Activated CD8-positive, alpha-beta T cell treated with anti-CD3 and anti-CD28 coated beads, Interleukin-2, amount 10 ng/mL, durations not matched to agents 7 days and 5 days (primary cell): Measurements from ENCODE around the gene ZIK1. TPM values are rescaled to one million over a fixed set of nuclear protein-coding genes. Genes with fewer than 3 reads are reported as not detected.

Experiments used
- ATAC-seq: fragments of 150-1000 bp; cut with Tn5 transposase; one replicate; pipeline ENCODE4 v1.10.0; 2021; ENCODE audit warnings: moderate library complexity
- CTCF ChIA-PET: fragments of 350-600 bp; sonication (Branson Sonifier 250); formaldehyde crosslinking; loops from one replicate; lab custom pipeline; 2021; ENCODE audit warnings: antibody characterized with exemption; lab: Charles Lee
- POLR2A ChIA-PET: fragments of 350-600 bp; sonication (Branson Sonifier 250); formaldehyde crosslinking; loops from one replicate; lab custom pipeline; 2021; ENCODE audit warnings: antibody characterized with exemption; lab: Charles Lee
- DNase-seq: peaks from one replicate; pipeline ENCODE4 v3.0.0-alpha.2; 2020
- H3K27ac Mint-ChIP-seq: one replicate; pipeline ENCODE4 v1.8.0; 2021; ENCODE audit warnings: mild to moderate bottlenecking, mixed read lengths
- H3K27me3 Mint-ChIP-seq: one replicate; pipeline ENCODE4 v1.8.0; 2021; ENCODE audit warnings: low read depth, mixed read lengths
- H3K36me3 Mint-ChIP-seq: one replicate; pipeline ENCODE4 v1.8.0; 2021; ENCODE audit warnings: low read depth, mixed read lengths
- H3K4me1 Mint-ChIP-seq: one replicate; pipeline ENCODE4 v1.8.0; 2021; ENCODE audit warnings: low read depth, mixed read lengths
- H3K4me3 Mint-ChIP-seq: one replicate; pipeline ENCODE4 v1.8.0; 2021; ENCODE audit warnings: mild to moderate bottlenecking, mixed read lengths
- H3K9me3 Mint-ChIP-seq: one replicate; pipeline ENCODE4 v1.8.0; 2022; ENCODE audit warnings: mixed read lengths; ENCODE audit not compliant: insufficient read depth
- total RNA-seq, 2 experiments: library from RNA; stranded (reverse); gene quantifications; one replicate each; pipeline ENCODE4 v1.2.3, GENCODE V29; 2021

The ZIK1 gene
- total RNA-seq, 2 experiments from 2014 or later: 12.1 to 12.4 TPM

DNA sequence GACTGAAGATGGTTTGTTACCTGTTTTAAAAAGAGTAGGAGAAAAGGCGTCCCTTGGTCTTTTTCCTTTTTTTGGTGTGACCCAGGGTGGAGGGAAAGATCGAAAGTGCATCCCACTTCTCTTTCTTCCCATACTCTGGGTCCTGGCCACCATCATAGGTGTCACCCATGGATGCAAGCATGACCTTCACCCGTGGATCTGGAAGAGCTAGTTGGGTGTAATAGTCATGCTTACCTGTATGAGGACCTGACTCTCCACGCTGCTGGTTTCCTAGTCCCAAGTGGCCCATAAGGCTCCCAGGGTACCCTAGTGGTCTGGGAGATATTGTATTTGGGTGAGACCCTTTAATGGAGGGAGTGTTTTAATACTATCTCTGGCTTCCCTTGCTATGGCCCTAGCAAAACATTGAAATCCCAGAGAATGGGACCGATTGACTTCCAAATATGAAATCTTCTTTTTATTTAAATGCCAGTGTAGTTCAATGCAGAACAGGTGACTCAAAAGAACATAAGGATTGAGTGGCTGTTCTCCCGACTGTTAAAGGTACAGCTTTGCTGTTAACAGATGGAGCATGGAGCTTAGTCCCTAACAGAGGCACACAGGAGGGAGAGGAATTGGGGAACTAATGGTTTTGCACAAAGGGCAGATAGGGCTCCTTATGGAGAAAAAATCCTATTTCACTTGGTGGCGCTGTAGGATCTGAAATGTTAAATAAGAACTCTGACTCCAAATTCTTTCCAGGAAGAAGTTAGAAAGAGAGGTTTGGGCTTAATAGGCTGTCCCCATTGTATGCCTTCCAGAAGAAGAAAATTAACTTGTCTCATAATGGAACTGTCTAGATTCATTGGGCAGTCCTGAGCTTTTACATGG, 17.3 kb upstream of the ZIK1 start:
- Mint-ChIP-seq H3K36me3 (peaks cover 24% of the 10 kb centered on the region), H3K4me3 (no peak overlapping the region), H3K27ac (no peak overlapping the region), H3K4me1 (no peaks in the 10 kb centered on the region), H3K27me3 (no peaks in the 10 kb centered on the region), H3K9me3 (peaks cover 53% of the 10 kb centered on the region)
- ATAC-seq (no peak), DNase-seq (no peak)
- ChIA-PET POLR2A (no interaction called here), CTCF (no interaction called here)

DNA sequence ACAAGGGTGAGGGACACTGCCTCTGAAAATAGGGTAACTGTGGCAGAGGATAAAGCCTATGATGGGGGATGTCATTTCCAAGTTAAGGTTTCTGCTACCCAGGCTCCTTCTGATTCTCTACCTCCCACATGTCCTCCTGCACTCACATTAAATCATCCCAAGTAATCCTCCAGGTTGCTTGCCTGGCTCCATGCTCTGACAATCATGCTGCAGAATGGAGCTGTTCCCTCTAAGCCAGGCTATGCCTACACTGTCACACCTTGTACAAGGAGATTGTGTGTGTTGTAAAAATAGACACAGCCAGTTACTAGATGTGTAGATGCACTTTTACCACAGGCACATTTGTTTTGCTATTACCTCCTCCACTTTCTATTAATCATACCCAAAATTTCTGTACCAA, 13.2 kb upstream of the ZIK1 start:
- ChIA-PET POLR2A (no interaction called here), CTCF (no interaction called here)
- no peak for DNase-seq
- ATAC-seq: no peak
- no peak overlapping the region for H3K4me3 Mint-ChIP-seq
- H3K27ac Mint-ChIP-seq: no peak overlapping the region
- no peaks in the 10 kb centered on the region for H3K27me3 Mint-ChIP-seq
- H3K9me3 Mint-ChIP-seq: peaks cover 56% of the 10 kb centered on the region
- H3K4me1 Mint-ChIP-seq: no peaks in the 10 kb centered on the region
- peaks cover 57% of the 10 kb centered on the region for H3K36me3 Mint-ChIP-seq

DNA sequence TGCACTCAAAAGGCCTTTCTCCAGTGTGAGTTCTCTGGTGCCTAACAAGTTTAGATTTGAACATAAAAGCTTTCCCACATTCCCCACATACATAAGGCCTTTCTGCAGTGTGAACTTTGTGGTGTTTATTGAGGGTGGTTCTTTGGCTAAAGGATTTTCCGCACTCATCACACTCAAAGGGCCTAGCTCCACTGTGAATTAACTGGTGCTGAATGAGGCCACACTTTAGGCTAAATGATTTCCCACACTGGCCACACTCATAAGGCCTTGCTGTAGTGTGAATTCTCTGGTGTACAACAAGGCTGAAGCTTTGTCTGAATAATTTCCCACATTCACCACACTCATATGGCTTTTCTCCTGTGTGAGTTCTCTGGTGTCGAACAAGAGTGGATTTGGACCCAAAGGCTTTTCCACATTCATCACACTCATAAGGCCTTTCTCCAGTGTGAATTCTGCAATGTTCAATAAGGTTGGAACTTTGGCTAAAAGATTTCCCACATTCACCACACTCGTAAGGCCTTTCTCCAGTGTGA, 11.5 kb upstream of the ZIK1 start:
- ATAC-seq: no peak
- ChIA-PET POLR2A (no interaction called here), CTCF (no interaction called here)
- H3K27ac Mint-ChIP-seq: no peak overlapping the region
- H3K36me3 Mint-ChIP-seq: peaks cover 69% of the 10 kb centered on the region
- H3K9me3 Mint-ChIP-seq: peaks cover 41% of the 10 kb centered on the region
- DNase-seq: no peak
- H3K27me3 Mint-ChIP-seq: no peaks in the 10 kb centered on the region
- H3K4me1 Mint-ChIP-seq: peaks cover 3% of the 10 kb centered on the region
- no peak overlapping the region for H3K4me3 Mint-ChIP-seq

DNA sequence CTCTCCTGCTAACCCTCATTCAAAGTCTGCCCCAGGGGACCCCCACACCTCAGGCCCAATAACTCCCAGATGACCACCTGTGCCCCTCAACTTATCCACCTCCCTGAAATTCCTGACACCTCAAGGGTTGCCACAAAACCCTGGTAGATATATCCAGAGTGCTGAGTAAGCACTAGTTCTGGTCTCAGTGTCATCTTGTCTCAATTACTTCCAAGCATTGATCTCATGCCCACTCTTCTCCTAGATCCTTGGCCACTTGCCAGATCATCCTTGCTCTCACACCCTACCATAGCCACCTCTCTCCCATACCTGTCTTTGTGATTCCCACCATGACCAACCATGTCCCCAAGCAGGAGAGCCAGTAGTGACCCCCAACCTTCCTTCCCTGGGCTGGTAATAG, 7.3 kb upstream of the ZIK1 start:
- H3K4me1 Mint-ChIP-seq: peaks cover 16% of the 10 kb centered on the region
- no peak overlapping the region for H3K27ac Mint-ChIP-seq
- ChIA-PET POLR2A (no interaction called here), CTCF (interaction anchor here (0.6 kb wide), 1 partner anchor 80 kb away, joined by 3 read pairs; no protein-coding TSS in a partner anchor)
- peaks cover 50% of the 10 kb centered on the region for H3K9me3 Mint-ChIP-seq
- no peak overlapping the region for H3K4me3 Mint-ChIP-seq
- DNase-seq (no peak), ATAC-seq (no peak)
- peaks cover 83% of the 10 kb centered on the region for H3K36me3 Mint-ChIP-seq
- no peaks in the 10 kb centered on the region for H3K27me3 Mint-ChIP-seq

DNA sequence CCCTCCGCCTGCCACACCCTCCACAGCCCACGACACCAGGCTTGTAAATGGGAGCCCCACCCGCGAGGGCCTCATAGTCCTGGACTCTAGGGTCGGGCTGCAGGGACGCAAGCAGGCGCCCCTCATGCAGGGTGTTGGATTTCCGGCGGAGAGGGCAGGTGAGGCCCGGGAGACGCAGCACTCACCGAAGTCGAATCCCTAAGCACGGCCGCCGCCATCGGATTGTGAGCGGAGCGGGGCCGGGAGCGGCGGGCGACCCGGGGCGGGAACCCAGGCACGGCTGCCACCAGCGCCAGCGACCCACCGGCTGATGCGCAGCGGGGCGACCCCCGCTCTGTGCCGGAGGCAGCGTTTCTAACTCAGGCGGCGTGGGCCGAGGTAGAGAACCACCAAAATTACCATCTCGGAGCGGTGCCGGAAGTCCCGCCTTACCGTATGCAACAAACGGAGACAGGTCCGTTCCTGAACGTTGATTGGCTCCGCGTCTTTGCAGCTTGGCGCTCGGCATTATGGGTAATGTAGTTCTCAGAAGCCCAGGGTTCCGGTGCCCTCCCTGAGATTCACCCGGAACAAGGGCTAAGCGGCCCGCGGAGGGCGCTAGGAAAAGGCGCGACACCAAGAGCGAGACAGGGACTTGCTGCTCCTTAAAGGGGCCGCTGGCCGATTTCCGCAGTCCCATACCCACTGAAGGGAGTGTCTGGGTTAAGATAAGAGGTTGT, 5.3 kb upstream of the ZIK1 start, which contains the start of gene ZNF416:
Gene ZNF416, minus strand, starts transcription at position 425 of the 719 bp plus-strand sequence. Its CDS starts 207 bp downstream, at position 218.
- ATAC-seq (peak; percentile 92), DNase-seq (peak; percentile 98)
- Mint-ChIP-seq H3K4me1 (peaks cover 19% of the 10 kb centered on the region), H3K36me3 (peaks cover 77% of the 10 kb centered on the region), H3K4me3 (peak within 1 kb of the TSS; percentile 82), H3K9me3 (peaks cover 44% of the 10 kb centered on the region), H3K27me3 (no peaks in the 10 kb centered on the region), H3K27ac (peak within 1 kb of the TSS; percentile 83)
- CTCF ChIA-PET: interaction anchor here (1.3 kb wide), 1 partner anchor 103 kb away, joined by 3 read pairs; the partner anchor contains the start of gene ZNF551
- POLR2A ChIA-PET: interaction anchor here (0.6 to 1.5 kb wide), 3 partner anchors 18 to 103 kb away, joined by 3 to 4 read pairs (median 3); partner anchors contain the start of gene ZNF551

DNA sequence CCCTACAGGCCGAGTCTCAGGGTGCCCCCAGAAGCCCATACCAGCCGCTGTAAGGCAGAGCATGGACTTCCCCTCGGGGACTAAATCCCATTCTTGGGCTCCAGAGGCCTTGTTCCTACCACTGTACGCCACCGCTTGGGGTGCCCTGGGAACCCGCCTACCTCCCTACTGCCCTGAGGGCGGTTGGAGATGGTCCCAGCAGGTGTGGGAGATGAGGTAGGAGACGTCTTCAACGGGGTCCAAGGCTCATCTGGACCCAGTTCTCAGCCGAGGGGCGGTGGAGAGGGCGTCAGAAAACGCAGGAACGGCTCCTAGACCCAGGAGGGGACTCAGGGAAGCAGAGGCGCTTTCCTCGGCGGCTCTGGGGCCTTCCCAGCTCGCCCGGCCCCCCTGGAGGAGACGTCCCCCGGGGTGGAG, 833 bp upstream of the ZIK1 start:
- no peaks in the 10 kb centered on the region for H3K27me3 Mint-ChIP-seq

DNA sequence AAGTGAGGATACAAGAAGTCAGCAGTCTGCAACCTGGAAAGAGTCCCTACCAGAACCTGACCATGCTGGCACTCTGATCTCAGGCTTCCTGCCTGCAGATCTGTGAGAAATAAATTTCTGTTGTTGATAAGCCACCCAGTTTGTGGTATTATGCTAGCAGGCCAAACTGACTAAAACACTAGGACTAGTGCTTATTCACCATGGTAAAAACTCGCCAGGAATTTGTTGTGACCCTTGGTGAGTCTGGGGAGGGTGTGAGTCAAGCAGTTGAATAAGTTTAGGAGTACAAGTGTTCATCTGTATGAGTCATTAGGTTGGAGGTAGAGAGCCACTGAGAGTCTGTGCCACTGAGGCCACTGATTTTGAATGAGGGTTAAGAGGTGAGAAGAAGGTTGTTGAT, 3.6 kb downstream of the ZIK1 start:
- Mint-ChIP-seq H3K27me3 (no peaks in the 10 kb centered on the region), H3K36me3 (peaks cover 91% of the 10 kb centered on the region), H3K9me3 (peaks cover 53% of the 10 kb centered on the region), H3K4me3 (no peak overlapping the region), H3K4me1 (peaks cover 21% of the 10 kb centered on the region), H3K27ac (no peak overlapping the region)
- DNase-seq (no peak), ATAC-seq (no peak)
- ChIA-PET CTCF (no interaction called here), POLR2A (no interaction called here)

More for the DNA sequence above, 833 bp upstream of the ZIK1 start:
- peaks cover 28% of the 10 kb centered on the region for H3K4me1 Mint-ChIP-seq
- H3K27ac Mint-ChIP-seq: peak overlapping the region; percentile 90
- POLR2A ChIA-PET: interaction anchor here (0.6 kb wide), 1 partner anchor 98 kb away, joined by 3 read pairs; no protein-coding TSS in a partner anchor
- peaks cover 45% of the 10 kb centered on the region for H3K9me3 Mint-ChIP-seq
- DNase-seq (no peak), ATAC-seq (no peak)
- H3K4me3 Mint-ChIP-seq: no peak overlapping the region
- CTCF ChIA-PET: no interaction called here
- peaks cover 75% of the 10 kb centered on the region for H3K36me3 Mint-ChIP-seq

DNA sequence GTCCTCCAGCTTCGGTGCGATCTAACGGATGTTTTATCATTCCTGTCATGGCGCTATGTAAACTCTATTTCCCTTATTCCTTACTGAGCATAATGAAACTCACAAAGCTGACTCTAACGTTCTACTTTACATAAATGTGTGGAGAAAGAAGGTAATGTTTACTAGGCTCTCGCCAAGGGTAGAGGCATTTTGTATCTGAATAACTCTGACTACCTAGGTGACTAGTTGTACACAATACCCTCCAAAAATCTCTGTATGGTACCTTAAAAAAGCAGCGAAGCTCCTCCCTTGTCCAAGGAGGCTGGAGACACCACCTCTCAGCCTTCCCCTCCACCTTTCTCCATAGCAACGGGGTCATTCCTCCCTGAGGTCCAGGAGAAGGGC, 15.4 kb downstream of the ZIK1 start:
- ATAC-seq (no peak), DNase-seq (no peak)
- POLR2A ChIA-PET: interaction anchor here (0.9 kb wide), 1 partner anchor 208 kb away, joined by 4 read pairs; no protein-coding TSS in a partner anchor
- CTCF ChIA-PET: interaction anchor here (1.1 kb wide), 1 partner anchor 66 kb away, joined by 3 read pairs; no protein-coding TSS in a partner anchor
- Mint-ChIP-seq H3K9me3 (peaks cover 35% of the 10 kb centered on the region), H3K4me1 (peaks cover 9% of the 10 kb centered on the region), H3K27me3 (no peaks in the 10 kb centered on the region), H3K4me3 (peak overlapping the region; percentile 85), H3K36me3 (peaks cover 42% of the 10 kb centered on the region), H3K27ac (peak overlapping the region; percentile 81)

DNA sequence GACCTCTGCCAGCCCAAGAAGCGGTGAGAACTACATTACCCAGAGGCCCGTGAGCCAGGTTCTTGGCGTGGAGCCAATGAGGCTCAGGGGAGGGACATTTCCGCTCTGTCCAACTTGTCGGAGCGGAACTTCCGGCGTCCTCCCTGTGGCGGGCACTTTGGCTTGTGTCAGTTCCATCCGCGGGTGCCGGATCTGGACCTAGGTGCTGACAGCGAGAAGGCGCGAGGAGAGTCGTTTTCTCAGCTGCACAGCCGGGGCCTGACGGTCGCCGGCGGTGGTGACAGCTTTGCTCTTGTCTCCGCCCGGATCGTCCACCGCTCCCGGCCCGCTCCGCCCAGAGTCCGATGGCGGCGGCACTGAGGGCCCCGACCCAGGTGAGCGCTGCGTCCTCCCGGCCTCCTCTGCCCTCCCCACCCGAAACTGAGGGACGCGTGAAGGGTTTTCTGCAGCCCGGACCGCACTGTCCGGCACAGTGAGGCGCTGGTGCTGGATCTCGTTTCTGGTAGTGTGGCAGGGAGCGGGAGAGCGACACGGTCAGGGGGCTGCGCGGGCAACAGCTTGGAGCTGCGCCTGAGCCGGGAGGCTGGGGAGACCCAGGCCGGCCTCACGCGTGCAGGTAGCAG, 15.9 kb downstream of the ZIK1 start, which contains the start of gene ZNF530:
Gene ZNF530, plus strand, starts transcription at position 125 of the 623 bp plus-strand sequence. CDS start 4,461 bp downstream, outside the sequence.
- ATAC-seq: peak; percentile 97
- peak within 1 kb of the TSS; percentile 85 for H3K4me3 Mint-ChIP-seq
- H3K36me3 Mint-ChIP-seq: peaks cover 47% of the 10 kb centered on the region
- peaks cover 40% of the 10 kb centered on the region for H3K9me3 Mint-ChIP-seq
- ChIA-PET POLR2A (interaction anchor here (0.9 kb wide), 1 partner anchor 208 kb away, joined by 4 read pairs; no protein-coding TSS in a partner anchor), CTCF (interaction anchor here (1.1 kb wide), 1 partner anchor 65 kb away, joined by 3 read pairs; no protein-coding TSS in a partner anchor)
- H3K27ac Mint-ChIP-seq: peak within 1 kb of the TSS; percentile 81
- H3K27me3 Mint-ChIP-seq: no peaks in the 10 kb centered on the region
- DNase-seq: peak; percentile 92
- peaks cover 9% of the 10 kb centered on the region for H3K4me1 Mint-ChIP-seq

DNA sequence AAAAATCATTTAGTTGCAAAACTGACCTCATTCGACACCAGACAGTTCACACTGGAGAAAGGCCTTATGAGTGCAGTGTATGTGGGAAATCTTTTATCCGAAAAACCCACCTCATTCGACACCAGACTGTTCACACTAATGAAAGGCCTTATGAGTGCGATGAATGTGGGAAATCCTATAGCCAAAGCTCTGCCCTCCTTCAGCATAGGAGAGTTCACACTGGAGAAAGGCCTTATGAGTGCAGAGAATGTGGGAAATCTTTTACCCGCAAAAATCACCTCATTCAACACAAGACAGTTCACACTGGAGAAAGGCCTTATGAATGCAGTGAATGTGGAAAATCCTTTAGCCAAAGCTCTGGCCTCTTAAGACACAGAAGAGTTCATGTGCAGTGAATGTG, 23.0 kb downstream of the ZIK1 start:
- ATAC-seq: no peak

DNA sequence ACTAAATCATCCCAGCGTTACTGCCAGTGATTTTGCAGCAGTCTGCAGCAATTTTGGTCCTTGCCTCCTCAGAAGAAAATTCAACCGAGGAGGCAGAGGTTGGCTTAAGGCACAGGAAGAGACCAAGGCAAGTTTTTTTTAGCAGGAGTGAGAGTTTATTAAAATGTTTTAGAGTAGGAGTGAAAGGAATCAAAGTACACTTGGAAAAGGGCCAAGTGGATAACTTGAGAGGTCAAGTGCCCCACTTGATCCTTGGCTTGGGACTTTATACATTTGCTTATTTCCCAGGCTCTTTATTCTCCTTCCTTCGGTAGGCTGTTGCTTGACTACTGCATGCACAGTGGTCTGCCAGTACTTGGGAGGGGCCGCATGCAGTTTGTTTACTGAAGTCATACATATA, 27.2 kb downstream of the ZIK1 start:
- Mint-ChIP-seq H3K4me1 (peaks cover 20% of the 10 kb centered on the region), H3K27ac (no peak overlapping the region), H3K9me3 (peaks cover 48% of the 10 kb centered on the region), H3K27me3 (no peaks in the 10 kb centered on the region), H3K36me3 (peaks cover 60% of the 10 kb centered on the region), H3K4me3 (no peak overlapping the region)
- DNase-seq (no peak), ATAC-seq (no peak)
- ChIA-PET CTCF (no interaction called here), POLR2A (no interaction called here)

More for the DNA sequence above, 23.0 kb downstream of the ZIK1 start:
- POLR2A ChIA-PET: no interaction called here
- H3K4me1 Mint-ChIP-seq: no peaks in the 10 kb centered on the region
- CTCF ChIA-PET: no interaction called here
- no peak overlapping the region for H3K27ac Mint-ChIP-seq
- no peak overlapping the region for H3K4me3 Mint-ChIP-seq
- H3K27me3 Mint-ChIP-seq: no peaks in the 10 kb centered on the region
- H3K9me3 Mint-ChIP-seq: peaks cover 50% of the 10 kb centered on the region
- no peak for DNase-seq
- H3K36me3 Mint-ChIP-seq: peaks cover 72% of the 10 kb centered on the region
